ENCODE results near the gene ITGB5.

The ITGB5 gene

GRCh38 chr3:124927574-124928045 is 40.4 kb upstream of the ITGB5 start:
- peak; percentile 37 for DNase-seq (ENCODE audit: low read depth)
- no peak overlapping the region for H3K4me3 ChIP-seq (ENCODE audit: low read depth, low read length)
- TF ChIP-seq CTCF (IDR thresholded peaks at IDR 0.05; ENCODE audit: low read depth, low read length, missing control alignments): no peak

GRCh38 chr3:124926426-124927101 is 39.4 kb upstream of the ITGB5 start:
- DNase-seq (ENCODE audit: low read depth): no peak
- no peak for TF ChIP-seq CTCF (IDR thresholded peaks at IDR 0.05; ENCODE audit: low read depth, low read length, missing control alignments)
- no peak overlapping the region for H3K4me3 ChIP-seq (ENCODE audit: low read depth, low read length)

- no peak overlapping the region for H3K4me3 ChIP-seq (ENCODE audit: low read depth, low read length)
- DNase-seq (ENCODE audit: low read depth): no peak
- no peak for TF ChIP-seq CTCF (IDR thresholded peaks at IDR 0.05; ENCODE audit: low read depth, low read length, missing control alignments)
Observed at GRCh38 chr3:124924741-124925140, 37.6 kb upstream of the ITGB5 start.

- no peak for DNase-seq (ENCODE audit: low read depth)
- H3K4me3 ChIP-seq (ENCODE audit: low read depth, low read length): no peak overlapping the region
- peak; percentile 34 for TF ChIP-seq CTCF (IDR thresholded peaks at IDR 0.05; ENCODE audit: low read depth, low read length, missing control alignments)
Observed at GRCh38 chr3:124923833-124924232, 36.7 kb upstream of the ITGB5 start.

GRCh38 chr3:124920718-124921117 is 33.6 kb upstream of the ITGB5 start:
- TF ChIP-seq CTCF (IDR thresholded peaks at IDR 0.05; ENCODE audit: low read depth, low read length, missing control alignments): no peak
- no peak for DNase-seq (ENCODE audit: low read depth)

GRCh38 chr3:124919756-124920155 is 32.6 kb upstream of the ITGB5 start:
- no peak overlapping the region for H3K4me3 ChIP-seq (ENCODE audit: low read depth, low read length)
- no peak for DNase-seq (ENCODE audit: low read depth)
- no peak for TF ChIP-seq CTCF (IDR thresholded peaks at IDR 0.05; ENCODE audit: low read depth, low read length, missing control alignments)

More at GRCh38 chr3:124920718-124921117, 33.6 kb upstream of the ITGB5 start:
- no peak overlapping the region for H3K4me3 ChIP-seq (ENCODE audit: low read depth, low read length)

GRCh38 chr3:124918524-124918923 is 31.4 kb upstream of the ITGB5 start:
- H3K4me3 ChIP-seq (ENCODE audit: low read depth, low read length): no peak overlapping the region
- TF ChIP-seq CTCF (IDR thresholded peaks at IDR 0.05; ENCODE audit: low read depth, low read length, missing control alignments): no peak
- DNase-seq (ENCODE audit: low read depth): no peak
